K562 (cell line): ENCODE measurements around the gene SPATA17. TPM values are rescaled to one million over a fixed set of nuclear protein-coding genes. Genes with fewer than 3 reads are reported as not detected.
"Not testable (repeated sequence)": the region's sequence is repeated elsewhere in the genome, so short reads cannot be mapped to it uniquely, and the experiment has no call there.

ENCODE experiments used
- ATAC-seq: fragments of 200-7000 bp; cut with Tn5 transposase; 3 replicates; pipeline ENCODE4 v1.9.1; 2020; ENCODE audit warnings: moderate library complexity
- BruUV-seq: library from RNA; stranded (reverse); fragments of 400-500 nt; replicated peaks from 2 replicates; lab custom pipeline; 2021; lab: Mats Ljungman, UMichigan
- CTCF ChIA-PET: fragments of 300-600 bp; formaldehyde crosslinking; extraction: SDS; loops from one replicate; lab custom pipeline; 2021; ENCODE audit warnings: low intra/inter-chr PET ratio; lab: Yijun Ruan, JAX
- POLR2A ChIA-PET: fragments of 300-600, 350-650 bp; sonication (Branson Sonifier 250); formaldehyde crosslinking; extraction: SDS; loops from one replicate; lab custom pipeline; 2021; ENCODE audit warnings: antibody characterized with exemption, inconsistent platforms; lab: Yijun Ruan, JAX
- DNase-seq, 4 experiments: peaks; one replicate each; pipeline versions ENCODE4 v3.0.0 to v3.0.0-alpha.2; 2011 to 2018; ENCODE audit warnings: low spot score in 3 of 4, mixed read lengths in 3 of 4; ENCODE audit errors: extremely low read depth in 1 of 4
- FAIRE-seq: peaks from 2 replicates; lab custom pipeline; 2011; peaks lifted over from hg19 to GRCh38; lab: Jason Lieb, UNC
- H2AFZ ChIP-seq: 2 replicates; pipeline ENCODE4 v1.6.0; 2011; ENCODE audit warnings: low read depth, low read length, control low read depth, inconsistent platforms
- H3K27ac ChIP-seq: fragments of 200-600 bp; 3 replicates; pipeline ENCODE4 v1.8.0; 2011; ENCODE audit warnings: low read depth, mild to moderate bottlenecking, control low read depth, inconsistent platforms, low read length, moderate library complexity, mixed read lengths; ENCODE audit errors: extremely low read depth
- H3K27me3 ChIP-seq, 2 experiments: fragments of 300-600 bp in 1 of 2; 2 replicates in 1 of 2; 3 replicates in 1 of 2; pipeline versions ENCODE4 v1.6.0 to v1.8.0; 2011; ENCODE audit warnings: inconsistent platforms in 2 of 2, low read length in 2 of 2, mild to moderate bottlenecking in 1 of 2, mixed read lengths in 1 of 2, moderate library complexity in 1 of 2; ENCODE audit not compliant: control insufficient read depth in 2 of 2, insufficient read depth in 2 of 2
- H3K36me3 ChIP-seq: fragments of 300-600 bp; 3 replicates; pipeline ENCODE4 v1.8.0; 2011; ENCODE audit warnings: mild to moderate bottlenecking, low read length, inconsistent platforms; ENCODE audit not compliant: control insufficient read depth, insufficient read depth
- H3K4me1 ChIP-seq, 2 experiments: fragments of 200-600 bp in 1 of 2; replicated peaks in 1 of 2; 2 replicates in 1 of 2; 3 replicates in 1 of 2; pipeline versions ENCODE4 v1.5.1 to v1.8.0; 2011; ENCODE audit warnings: inconsistent platforms in 2 of 2, low read length in 2 of 2, mild to moderate bottlenecking in 1 of 2, mixed read lengths in 1 of 2, moderate library complexity in 1 of 2; ENCODE audit not compliant: control insufficient read depth in 2 of 2, insufficient read depth in 2 of 2
- H3K4me2 ChIP-seq: 2 replicates; pipeline ENCODE4 v1.6.1; 2011; ENCODE audit warnings: low read length, control low read depth, inconsistent platforms, mixed read lengths; ENCODE audit not compliant: insufficient read depth
- H3K4me3 ChIP-seq: fragments of 200-600 bp; sonication (generic), shearing (Covaris generic); 2 replicates; pipeline ENCODE4 v1.5.1; 2016; ENCODE audit warnings: control low read depth, inconsistent platforms
- H3K79me2 ChIP-seq: fragments of 200-600 bp; 3 replicates; pipeline ENCODE4 v1.8.0; 2011; ENCODE audit warnings: low read length, inconsistent platforms; ENCODE audit not compliant: control insufficient read depth, insufficient read depth
- H3K9ac ChIP-seq, 2 experiments: 2 replicates each; pipeline versions ENCODE4 v1.6.0 to v1.6.1; 2011; ENCODE audit warnings: low read depth in 2 of 2, low read length in 2 of 2, control low read depth in 1 of 2, inconsistent platforms in 1 of 2, mild to moderate bottlenecking in 1 of 2, mixed read lengths in 1 of 2; ENCODE audit not compliant: insufficient read depth in 1 of 2
- H3K9me1 ChIP-seq: one replicate; pipeline ENCODE4 v1.6.0; 2011; ENCODE audit warnings: inconsistent platforms, mild to moderate bottlenecking, low read length, moderate library complexity; ENCODE audit not compliant: control insufficient read depth, insufficient read depth
- H3K9me3 ChIP-seq: replicated peaks from 2 replicates; pipeline ENCODE4 v1.5.1; 2011; ENCODE audit warnings: low read depth, low read length, inconsistent platforms; ENCODE audit not compliant: control insufficient read depth, insufficient read depth
- H4K20me1 ChIP-seq: replicated peaks from 2 replicates; pipeline ENCODE4 v1.6.1; 2011; ENCODE audit warnings: low read length, inconsistent platforms, mixed read lengths; ENCODE audit not compliant: control insufficient read depth, insufficient read depth
- WGBS: fragments of 100-300 bp; shearing (Covaris generic); methylation state at CpG from one replicate; pipeline ENCODE4 v1.1.6; 2016; ENCODE audit warnings: low coverage, mixed read lengths; ENCODE audit not compliant: insufficient coverage; ENCODE audit errors: missing lambda C conversion rate; 5-methylcytosine and 5-hydroxymethylcytosine counted together
- in situ Hi-C: fragments of 300-500 bp; cut with MboI; formaldehyde crosslinking; loops from 4 replicates; pipeline ENCODE4 v1.15.0; 2018; ENCODE audit warnings: inconsistent platforms, mixed read lengths
- intact Hi-C: fragments of 100-400 bp; cut with micrococcal nuclease; formaldehyde crosslinking; loops from 2 replicates; pipeline ENCODE4 v1.14.2; 2022
- polyA plus RNA-seq, 8 experiments: library from polyadenylated mRNA; depleted of rRNA in 4 of 8; stranded (reverse) in 5 of 8; unstranded in 3 of 8; fragments of >200 nt; fragmentation: Nextera tagmentation in 2 of 8; fragmentation: Illumina TruSeq in 1 of 8; extraction: Ambion mirVana in 2 of 8; extraction: Trizol in 1 of 8; gene quantifications; 2 replicates each; pipeline versions ENCODE4 v1.2.1 to v1.2.3, GENCODE V29; 2011 to 2014; ENCODE audit warnings: inconsistent platforms in 1 of 8, missing spikeins in 1 of 8
- total RNA-seq, 7 experiments: library from RNA; depleted of rRNA in 6 of 7; stranded (reverse); fragments of >200 nt in 6 of 7; fragmentation: Illumina TruSeq in 2 of 7; extraction: Trizol in 2 of 7; gene quantifications; 2 replicates each; pipeline versions ENCODE4 v1.2.1 to v1.2.3, GENCODE V29; 2011 to 2021; ENCODE audit warnings: low replicate concordance in 1 of 7
- TF ChIP-seq, protein P1 (sequence below): fragments of 250-450 bp; sonication (Bioruptor Pico); IDR thresholded peaks from 2 replicates; pipeline ENCODE4 v1.9.0; 2021; ENCODE audit warnings: mild to moderate bottlenecking, inconsistent platforms

SPATA17 gene
- total and polyA plus RNA-seq, 9 of the 15 experiments (the other 6 are each of a cell fraction or from before 2014, with no cell fraction given), result 0.04 to 0.11 TPM; not detected in 7

- 12% methylated on average over 13 of the region's 25 CpGs for WGBS
- POLR2A ChIA-PET, H3K9me1 ChIP-seq, H3K9me3 ChIP-seq, BruUV-seq, H3K79me2 ChIP-seq, H3K9ac ChIP-seq, H3K27me3 ChIP-seq, intact Hi-C loops, CTCF ChIA-PET, H3K27ac ChIP-seq, H3K4me2 ChIP-seq, H2AFZ ChIP-seq, H3K4me3 ChIP-seq, ATAC-seq, H3K36me3 ChIP-seq, FAIRE-seq, DNase-seq, H4K20me1 ChIP-seq, H3K4me1 ChIP-seq, in situ Hi-C loops: not testable (repeated sequence)
Measured at GRCh38 chr1:217696140-217696539, 65.0 kb downstream of the SPATA17 start.

DNA sequence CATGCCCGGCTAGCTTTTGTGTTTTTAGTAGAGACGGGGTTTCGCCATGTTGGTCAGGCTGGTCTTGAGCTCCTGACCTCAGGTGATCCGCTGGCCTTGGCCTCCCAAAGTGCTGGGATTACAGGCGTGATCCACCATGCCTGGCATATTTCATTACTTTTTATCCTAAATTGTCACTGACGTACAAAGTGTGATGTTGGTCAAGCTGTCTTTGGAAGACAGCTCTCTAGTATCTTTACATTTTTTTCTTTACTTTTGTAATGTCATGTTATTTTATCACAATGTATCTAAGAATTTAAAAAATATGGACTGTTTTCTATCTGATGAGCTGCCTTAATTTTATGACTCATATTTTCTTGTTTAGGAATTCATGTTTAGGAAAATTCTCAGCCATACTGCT, 72.2 kb downstream of the SPATA17 start:
- H3K79me2 ChIP-seq, result no peaks in the 10 kb centered on the region
- no peaks in the 10 kb centered on the region for H4K20me1 ChIP-seq
- WGBS, result 2% methylated on average over 6 of the region's 6 CpGs
- DNase-seq (no peak), FAIRE-seq (no peak), ATAC-seq (no peak)
- no peaks in the 10 kb centered on the region for H3K36me3 ChIP-seq
- intact Hi-C loops (no loop called here), in situ Hi-C loops (no loop called here)
- TF ChIP-seq, protein P1, sequence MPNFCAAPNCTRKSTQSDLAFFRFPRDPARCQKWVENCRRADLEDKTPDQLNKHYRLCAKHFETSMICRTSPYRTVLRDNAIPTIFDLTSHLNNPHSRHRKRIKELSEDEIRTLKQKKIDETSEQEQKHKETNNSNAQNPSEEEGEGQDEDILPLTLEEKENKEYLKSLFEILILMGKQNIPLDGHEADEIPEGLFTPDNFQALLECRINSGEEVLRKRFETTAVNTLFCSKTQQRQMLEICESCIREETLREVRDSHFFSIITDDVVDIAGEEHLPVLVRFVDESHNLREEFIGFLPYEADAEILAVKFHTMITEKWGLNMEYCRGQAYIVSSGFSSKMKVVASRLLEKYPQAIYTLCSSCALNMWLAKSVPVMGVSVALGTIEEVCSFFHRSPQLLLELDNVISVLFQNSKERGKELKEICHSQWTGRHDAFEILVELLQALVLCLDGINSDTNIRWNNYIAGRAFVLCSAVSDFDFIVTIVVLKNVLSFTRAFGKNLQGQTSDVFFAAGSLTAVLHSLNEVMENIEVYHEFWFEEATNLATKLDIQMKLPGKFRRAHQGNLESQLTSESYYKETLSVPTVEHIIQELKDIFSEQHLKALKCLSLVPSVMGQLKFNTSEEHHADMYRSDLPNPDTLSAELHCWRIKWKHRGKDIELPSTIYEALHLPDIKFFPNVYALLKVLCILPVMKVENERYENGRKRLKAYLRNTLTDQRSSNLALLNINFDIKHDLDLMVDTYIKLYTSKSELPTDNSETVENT, result no peak
- no peak overlapping the region for H3K4me3 ChIP-seq
- no peaks in the 10 kb centered on the region for H3K4me1 ChIP-seq
- H3K27ac ChIP-seq, result no peak overlapping the region
- no TSS peak for BruUV-seq
- H2AFZ ChIP-seq, result no peak overlapping the region
- no peaks in the 10 kb centered on the region for H3K9me1 ChIP-seq
- H3K9ac ChIP-seq, result no peak overlapping the region
- no peak overlapping the region for H3K4me2 ChIP-seq
- peaks cover 9% of the 10 kb centered on the region for H3K9me3 ChIP-seq
- ChIA-PET POLR2A (interaction anchor here (0.6 kb wide), 1 partner anchor 54 kb away, joined by 5 read pairs; no protein-coding TSS in a partner anchor), CTCF (no interaction called here)
- H3K27me3 ChIP-seq, result no peaks in the 10 kb centered on the region
